K562 (cell line): Measurements from ENCODE around the gene BRWD1. TPM values are rescaled to one million over a fixed set of nuclear protein-coding genes. Genes with fewer than 3 reads are reported as not detected.

Experiments used
- CBX8 ChIP-seq: fragments of 200-600 bp; sonication (generic); IDR thresholded peaks from 2 replicates; pipeline ENCODE4 v1.6.1; 2012; ENCODE audit warnings: borderline replicate concordance, mixed run types, low read depth, mild to moderate bottlenecking, moderate library complexity, mixed read lengths, low read length, control low read depth, inconsistent platforms; ENCODE audit not compliant: poor library complexity, severe bottlenecking; ENCODE audit errors: extremely low read depth
- GTF2E2 ChIP-seq: fragments of 200-800 bp; sonication (Bioruptor generic); IDR thresholded peaks from 2 replicates; pipeline ENCODE4 v1.6.1; 2016; ENCODE audit warnings: missing genetic modification characterization, missing compliant biosample characterization
- ILK ChIP-seq: fragments of 450-650 bp; IDR thresholded peaks from 2 replicates; pipeline ENCODE4 v1.6.1; 2016; ENCODE audit warnings: missing genetic modification characterization, low read depth, mild to moderate bottlenecking, missing compliant biosample characterization, moderate library complexity, borderline replicate concordance
- IRF2 ChIP-seq: sonication (generic); formaldehyde crosslinking; IDR thresholded peaks from 2 replicates; pipeline ENCODE4 v1.8.1; 2022; ENCODE audit warnings: mild to moderate bottlenecking, missing genetic modification reagents
- KDM2B ChIP-seq: fragments of 250-450 bp; sonication (Bioruptor Pico); IDR thresholded peaks from 2 replicates; pipeline ENCODE4 v1.8.0; 2021; ENCODE audit warnings: mild to moderate bottlenecking, moderate library complexity
- MBD2 ChIP-seq: sonication (generic); IDR thresholded peaks from 2 replicates; pipeline ENCODE4 v1.6.1; 2016; ENCODE audit warnings: low read depth, borderline replicate concordance
- NUFIP1 ChIP-seq: fragments of 450-650 bp; IDR thresholded peaks from 2 replicates; pipeline ENCODE4 v1.6.1; 2018; ENCODE audit not compliant: partially characterized antibody
- RBM17 ChIP-seq: fragments of 200-400 bp; formaldehyde crosslinking; IDR thresholded peaks from 2 replicates; pipeline ENCODE4 v1.6.1; 2017; ENCODE audit warnings: low read depth, mild to moderate bottlenecking, low read length, borderline replicate concordance
- RHOXF2B ChIP-seq: fragments of 250-450 bp; sonication (Bioruptor Pico); conservative IDR thresholded peaks from 2 replicates; pipeline ENCODE4 v1.5.1; 2021
- TAF9B ChIP-seq: fragments of 450-650 bp; IDR thresholded peaks from 2 replicates; pipeline ENCODE4 v1.6.1; 2018; ENCODE audit warnings: mild to moderate bottlenecking; ENCODE audit not compliant: partially characterized antibody
- TCFL5 ChIP-seq: fragments of 250-450 bp; sonication (Bioruptor Pico); conservative IDR thresholded peaks from 2 replicates; pipeline ENCODE4 v1.6.1; 2021; ENCODE audit warnings: mild to moderate bottlenecking, moderate library complexity, matching md5 sums
- polyA plus RNA-seq, 8 experiments: library from polyadenylated mRNA; depleted of rRNA in 4 of 8; stranded (reverse) in 5 of 8; unstranded in 3 of 8; fragments of >200 nt; fragmentation: Nextera tagmentation in 2 of 8; fragmentation: Illumina TruSeq in 1 of 8; extraction: Ambion mirVana in 2 of 8; extraction: Trizol in 1 of 8; gene quantifications; 2 replicates each; pipeline versions ENCODE4 v1.2.1 to v1.2.3, GENCODE V29; 2011 to 2014; ENCODE audit warnings: inconsistent platforms in 1 of 8, missing spikeins in 1 of 8
- total RNA-seq, 7 experiments: library from RNA; depleted of rRNA in 6 of 7; stranded (reverse); fragments of >200 nt in 6 of 7; fragmentation: Illumina TruSeq in 2 of 7; extraction: Trizol in 2 of 7; gene quantifications; 2 replicates each; pipeline versions ENCODE4 v1.2.1 to v1.2.3, GENCODE V29; 2011 to 2021; ENCODE audit warnings: low replicate concordance in 1 of 7
- TF ChIP-seq, protein P1 (sequence below), 2 experiments: fragments of 450-650 bp; IDR thresholded peaks; 2 replicates each; pipeline ENCODE4 v1.6.1; 2018; ENCODE audit warnings: mild to moderate bottlenecking in 2 of 2, low read depth in 1 of 2; ENCODE audit not compliant: partially characterized antibody in 2 of 2
- TF ChIP-seq, protein P2 (sequence below): IDR thresholded peaks from 3 replicates; pipeline ENCODE4 v1.6.1; 2011; ENCODE audit warnings: borderline replicate concordance, mild to moderate bottlenecking, moderate library complexity; ENCODE audit not compliant: insufficient read length; ENCODE audit errors: extremely low read depth
- TF ChIP-seq, protein P3 (sequence below): sonication (generic); formaldehyde crosslinking; IDR thresholded peaks from 2 replicates; pipeline ENCODE4 v1.4.0; 2020; ENCODE audit warnings: mild to moderate bottlenecking, missing genetic modification reagents

The BRWD1 gene
- total and polyA plus RNA-seq, 9 of the 15 experiments (the other 6 are each of a cell fraction or from before 2014, with no cell fraction given), result 10.1 to 60.2 (median 34.1) TPM

DNA sequence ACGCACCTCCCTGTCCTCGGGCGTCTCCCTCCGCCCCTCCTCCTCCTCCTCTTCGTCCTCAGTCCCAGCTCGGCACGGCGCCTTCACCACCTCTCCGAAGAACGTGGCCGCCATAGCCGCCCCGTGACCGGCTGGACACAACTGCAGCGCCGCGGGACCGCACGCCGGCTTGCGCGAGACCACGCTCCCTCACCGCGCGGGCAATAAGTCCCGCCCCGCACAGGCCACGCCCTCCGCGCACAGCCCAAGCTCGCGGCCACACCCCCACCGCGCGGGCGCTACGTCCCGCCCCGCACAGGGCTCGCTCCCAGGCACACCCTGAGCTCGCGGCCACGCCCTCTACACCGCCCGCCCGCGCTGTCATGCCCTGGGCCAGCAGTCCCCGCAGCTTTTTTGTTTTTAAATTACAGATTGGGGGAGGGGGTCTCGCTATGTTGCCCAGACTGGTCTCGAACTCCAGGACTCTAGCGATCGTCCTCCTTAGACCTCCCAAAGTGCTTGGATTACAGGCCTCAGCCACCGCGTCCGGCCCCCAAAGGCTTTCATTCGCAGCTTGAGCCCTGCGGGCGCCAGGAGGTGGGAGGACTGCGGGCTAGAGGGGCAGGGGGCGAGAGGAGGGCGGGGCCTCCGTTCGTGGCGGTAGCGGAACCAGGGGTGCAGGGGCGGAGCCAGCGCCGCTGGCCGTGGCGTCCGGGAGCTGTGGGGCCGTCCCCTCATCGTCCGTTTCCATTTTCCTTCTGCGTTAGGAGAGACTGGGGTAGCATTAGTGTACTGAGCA lies 130.0 kb downstream of the BRWD1 start, which contains the start of gene PSMG1 (continued):
- TF ChIP-seq, protein P1, sequence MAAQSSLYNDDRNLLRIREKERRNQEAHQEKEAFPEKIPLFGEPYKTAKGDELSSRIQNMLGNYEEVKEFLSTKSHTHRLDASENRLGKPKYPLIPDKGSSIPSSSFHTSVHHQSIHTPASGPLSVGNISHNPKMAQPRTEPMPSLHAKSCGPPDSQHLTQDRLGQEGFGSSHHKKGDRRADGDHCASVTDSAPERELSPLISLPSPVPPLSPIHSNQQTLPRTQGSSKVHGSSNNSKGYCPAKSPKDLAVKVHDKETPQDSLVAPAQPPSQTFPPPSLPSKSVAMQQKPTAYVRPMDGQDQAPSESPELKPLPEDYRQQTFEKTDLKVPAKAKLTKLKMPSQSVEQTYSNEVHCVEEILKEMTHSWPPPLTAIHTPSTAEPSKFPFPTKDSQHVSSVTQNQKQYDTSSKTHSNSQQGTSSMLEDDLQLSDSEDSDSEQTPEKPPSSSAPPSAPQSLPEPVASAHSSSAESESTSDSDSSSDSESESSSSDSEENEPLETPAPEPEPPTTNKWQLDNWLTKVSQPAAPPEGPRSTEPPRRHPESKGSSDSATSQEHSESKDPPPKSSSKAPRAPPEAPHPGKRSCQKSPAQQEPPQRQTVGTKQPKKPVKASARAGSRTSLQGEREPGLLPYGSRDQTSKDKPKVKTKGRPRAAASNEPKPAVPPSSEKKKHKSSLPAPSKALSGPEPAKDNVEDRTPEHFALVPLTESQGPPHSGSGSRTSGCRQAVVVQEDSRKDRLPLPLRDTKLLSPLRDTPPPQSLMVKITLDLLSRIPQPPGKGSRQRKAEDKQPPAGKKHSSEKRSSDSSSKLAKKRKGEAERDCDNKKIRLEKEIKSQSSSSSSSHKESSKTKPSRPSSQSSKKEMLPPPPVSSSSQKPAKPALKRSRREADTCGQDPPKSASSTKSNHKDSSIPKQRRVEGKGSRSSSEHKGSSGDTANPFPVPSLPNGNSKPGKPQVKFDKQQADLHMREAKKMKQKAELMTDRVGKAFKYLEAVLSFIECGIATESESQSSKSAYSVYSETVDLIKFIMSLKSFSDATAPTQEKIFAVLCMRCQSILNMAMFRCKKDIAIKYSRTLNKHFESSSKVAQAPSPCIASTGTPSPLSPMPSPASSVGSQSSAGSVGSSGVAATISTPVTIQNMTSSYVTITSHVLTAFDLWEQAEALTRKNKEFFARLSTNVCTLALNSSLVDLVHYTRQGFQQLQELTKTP (IDR thresholded peaks at IDR 0.05; ENCODE audit: low read depth in 1 of 2, partially characterized antibody in 2 of 2), result no peak
- TF ChIP-seq ILK (tag) (no peak), TAF9B (peak; percentile 66), TCFL5 (CRISPR knock-in tag) (no peak; the same call in 1 of the 2 replicates), RHOXF2B (CRISPR knock-in tag) (no peak), RBM17 (no peak), CBX8 (no peak), MBD2 (peak; percentile 66; the same call in 1 of the 2 replicates), GTF2E2 (tag) (peak; percentile 46; the same call in 1 of the 2 replicates), NUFIP1 (no peak), KDM2B (CRISPR knock-in tag) (peak; percentile 70; the same call in 1 of the 2 replicates), IRF2 (CRISPR knock-in tag) (no peak)
- TF ChIP-seq, protein P2, sequence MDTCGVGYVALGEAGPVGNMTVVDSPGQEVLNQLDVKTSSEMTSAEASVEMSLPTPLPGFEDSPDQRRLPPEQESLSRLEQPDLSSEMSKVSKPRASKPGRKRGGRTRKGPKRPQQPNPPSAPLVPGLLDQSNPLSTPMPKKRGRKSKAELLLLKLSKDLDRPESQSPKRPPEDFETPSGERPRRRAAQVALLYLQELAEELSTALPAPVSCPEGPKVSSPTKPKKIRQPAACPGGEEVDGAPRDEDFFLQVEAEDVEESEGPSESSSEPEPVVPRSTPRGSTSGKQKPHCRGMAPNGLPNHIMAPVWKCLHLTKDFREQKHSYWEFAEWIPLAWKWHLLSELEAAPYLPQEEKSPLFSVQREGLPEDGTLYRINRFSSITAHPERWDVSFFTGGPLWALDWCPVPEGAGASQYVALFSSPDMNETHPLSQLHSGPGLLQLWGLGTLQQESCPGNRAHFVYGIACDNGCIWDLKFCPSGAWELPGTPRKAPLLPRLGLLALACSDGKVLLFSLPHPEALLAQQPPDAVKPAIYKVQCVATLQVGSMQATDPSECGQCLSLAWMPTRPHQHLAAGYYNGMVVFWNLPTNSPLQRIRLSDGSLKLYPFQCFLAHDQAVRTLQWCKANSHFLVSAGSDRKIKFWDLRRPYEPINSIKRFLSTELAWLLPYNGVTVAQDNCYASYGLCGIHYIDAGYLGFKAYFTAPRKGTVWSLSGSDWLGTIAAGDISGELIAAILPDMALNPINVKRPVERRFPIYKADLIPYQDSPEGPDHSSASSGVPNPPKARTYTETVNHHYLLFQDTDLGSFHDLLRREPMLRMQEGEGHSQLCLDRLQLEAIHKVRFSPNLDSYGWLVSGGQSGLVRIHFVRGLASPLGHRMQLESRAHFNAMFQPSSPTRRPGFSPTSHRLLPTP, result no peak
- TF ChIP-seq, protein P3, sequence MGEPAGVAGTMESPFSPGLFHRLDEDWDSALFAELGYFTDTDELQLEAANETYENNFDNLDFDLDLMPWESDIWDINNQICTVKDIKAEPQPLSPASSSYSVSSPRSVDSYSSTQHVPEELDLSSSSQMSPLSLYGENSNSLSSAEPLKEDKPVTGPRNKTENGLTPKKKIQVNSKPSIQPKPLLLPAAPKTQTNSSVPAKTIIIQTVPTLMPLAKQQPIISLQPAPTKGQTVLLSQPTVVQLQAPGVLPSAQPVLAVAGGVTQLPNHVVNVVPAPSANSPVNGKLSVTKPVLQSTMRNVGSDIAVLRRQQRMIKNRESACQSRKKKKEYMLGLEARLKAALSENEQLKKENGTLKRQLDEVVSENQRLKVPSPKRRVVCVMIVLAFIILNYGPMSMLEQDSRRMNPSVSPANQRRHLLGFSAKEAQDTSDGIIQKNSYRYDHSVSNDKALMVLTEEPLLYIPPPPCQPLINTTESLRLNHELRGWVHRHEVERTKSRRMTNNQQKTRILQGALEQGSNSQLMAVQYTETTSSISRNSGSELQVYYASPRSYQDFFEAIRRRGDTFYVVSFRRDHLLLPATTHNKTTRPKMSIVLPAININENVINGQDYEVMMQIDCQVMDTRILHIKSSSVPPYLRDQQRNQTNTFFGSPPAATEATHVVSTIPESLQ (CRISPR knock-in tag), result no peak
